ENCODE measurements around the gene PIK3R1. TPM values are rescaled to one million over a fixed set of nuclear protein-coding genes. Genes with fewer than 3 reads are reported as not detected.

The PIK3R1 gene
- total and polyA plus RNA-seq, 10 of the 15 experiments (the other 5 are each of a cell fraction or from before 2014, with no cell fraction given), result 7.8 to 38.4 (median 15.7) TPM

- 50% methylated on average over 1 of the region's 1 CpG for WGBS (ENCODE audit: insufficient coverage, insufficient replicate concordance, low lambda C conversion rate, missing lambda C conversion rate)
- Histone ChIP-seq H3K79me2 (ENCODE audit: control insufficient read depth, insufficient read depth, low read length) (no peaks in the 10 kb centered on the region), H3K4me1 (ENCODE audit: control insufficient read depth, insufficient read depth, low read length) (peaks cover 21% of the 10 kb centered on the region), H3K9ac (ENCODE audit: control insufficient read depth, insufficient read depth, low read length) (no peak overlapping the region), H3K9me3 (replicated peaks; ENCODE audit: control insufficient read depth, insufficient read depth, low read length) (no peaks in the 10 kb centered on the region; the same call in 2 of the 3 replicates), H3K27ac (ENCODE audit: control insufficient read depth, insufficient read depth) (no peak overlapping the region), H3K27me3 (replicated peaks in 1 of 2; ENCODE audit: control insufficient read depth in 2 of 2, insufficient read depth in 2 of 2, low read length in 1 of 2) (no peaks in the 10 kb centered on the region), H2AFZ (ENCODE audit: control insufficient read depth, low read depth, low read length) (no peak overlapping the region), H3K4me2 (ENCODE audit: control insufficient read depth, insufficient read depth) (no peak overlapping the region), H4K20me1 (ENCODE audit: control insufficient read depth, insufficient read depth) (no peaks in the 10 kb centered on the region), H3K36me3 (ENCODE audit: control insufficient read depth in 2 of 2, insufficient read depth in 2 of 2, low read length in 1 of 2) (no peaks in the 10 kb centered on the region), H3K4me3 (no peak overlapping the region)
- TF ChIP-seq ZNF384 (IDR thresholded peaks at IDR 0.05; ENCODE audit: borderline replicate concordance, low read depth, low read length), result no peak
- TF ChIP-seq SIX5 (IDR thresholded peaks at IDR 0.05; ENCODE audit: low read depth, low read length, severe bottlenecking), result no peak
- TF ChIP-seq TBL1XR1 (IDR thresholded peaks at IDR 0.05; ENCODE audit: low read depth, low read length), result no peak
- TF ChIP-seq TAF1 (IDR thresholded peaks at IDR 0.05; ENCODE audit: borderline replicate concordance, low read depth, low read length), result no peak
- no peak for TF ChIP-seq PKNOX1 (IDR thresholded peaks at IDR 0.05)
- TF ChIP-seq SMAD1 (IDR thresholded peaks at IDR 0.05; ENCODE audit: low read depth, partially characterized antibody), result no peak
- no peak for TF ChIP-seq NKRF (conservative IDR thresholded peaks at IDR 0.05)
- TF ChIP-seq MTA3 (IDR thresholded peaks at IDR 0.05; ENCODE audit: borderline replicate concordance, low read length), result no peak
- TF ChIP-seq BCL3 (IDR thresholded peaks at IDR 0.05; ENCODE audit: borderline replicate concordance, insufficient read depth, low read depth, low read length, poor library complexity, severe bottlenecking), result no peak
- TF ChIP-seq BMI1 (IDR thresholded peaks at IDR 0.05; ENCODE audit: borderline replicate concordance), result no peak
- TF ChIP-seq ZNF24 (IDR thresholded peaks at IDR 0.05), result no peak
- no peak for TF ChIP-seq KAT2A (conservative IDR thresholded peaks at IDR 0.05; ENCODE audit: control insufficient read depth, low read depth, low read length)
- no peak for TF ChIP-seq FOXM1 (IDR thresholded peaks at IDR 0.05; ENCODE audit: low read depth, low read length)
- TF ChIP-seq, protein P1, sequence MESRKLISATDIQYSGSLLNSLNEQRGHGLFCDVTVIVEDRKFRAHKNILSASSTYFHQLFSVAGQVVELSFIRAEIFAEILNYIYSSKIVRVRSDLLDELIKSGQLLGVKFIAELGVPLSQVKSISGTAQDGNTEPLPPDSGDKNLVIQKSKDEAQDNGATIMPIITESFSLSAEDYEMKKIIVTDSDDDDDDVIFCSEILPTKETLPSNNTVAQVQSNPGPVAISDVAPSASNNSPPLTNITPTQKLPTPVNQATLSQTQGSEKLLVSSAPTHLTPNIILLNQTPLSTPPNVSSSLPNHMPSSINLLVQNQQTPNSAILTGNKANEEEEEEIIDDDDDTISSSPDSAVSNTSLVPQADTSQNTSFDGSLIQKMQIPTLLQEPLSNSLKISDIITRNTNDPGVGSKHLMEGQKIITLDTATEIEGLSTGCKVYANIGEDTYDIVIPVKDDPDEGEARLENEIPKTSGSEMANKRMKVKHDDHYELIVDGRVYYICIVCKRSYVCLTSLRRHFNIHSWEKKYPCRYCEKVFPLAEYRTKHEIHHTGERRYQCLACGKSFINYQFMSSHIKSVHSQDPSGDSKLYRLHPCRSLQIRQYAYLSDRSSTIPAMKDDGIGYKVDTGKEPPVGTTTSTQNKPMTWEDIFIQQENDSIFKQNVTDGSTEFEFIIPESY (IDR thresholded peaks at IDR 0.05), result no peak
- no peak for TF ChIP-seq NFYB (IDR thresholded peaks at IDR 0.05; ENCODE audit: insufficient read depth, low read depth, low read length)
- no peak for TF ChIP-seq SREBF1 (IDR thresholded peaks at IDR 0.05; ENCODE audit: low read length)
- ChIA-PET POLR2A (interaction anchor here (1.5 kb wide), 1 partner anchor 96 kb away, joined by 3 read pairs; no protein-coding TSS in a partner anchor), RAD21 (ENCODE audit: unreplicated experiment) (interaction anchor here (0.6 to 3.2 kb wide), 9 partner anchors 13 to 102 kb away, joined by 3 to 27 read pairs (median 7); no protein-coding TSS in a partner anchor), CTCF (interaction anchor here (1.3 kb wide), 1 partner anchor 16 kb away, joined by 3 read pairs; no protein-coding TSS in a partner anchor), SMC1A (ENCODE audit: uncharacterized antibody, unreplicated experiment) (interaction anchor here (0.7 to 3.3 kb wide), 7 partner anchors 12 to 81 kb away, joined by 3 to 20 read pairs (median 3); no protein-coding TSS in a partner anchor)
- in situ Hi-C loops (cut with MboI) (no loop called here), intact Hi-C loops (cut with micrococcal nuclease; ENCODE audit: unreplicated experiment) (no loop called here)
- BruUV-seq (replicated peaks), result no TSS peak
- FAIRE-seq (no peak), DNase-seq (ENCODE audit: low read depth, low spot score) (no peak), ATAC-seq (no peak)
Observed at GRCh38 chr5:68345582-68345981, 130.0 kb downstream of the PIK3R1 start.

Data from GM12878 (cell line).